Activated T-helper 1 cell treated with anti-CD3 and anti-CD28 coated beads, Interleukin-12 subunit alpha, Interleukin-12 subunit beta, Interleukin-2, Interleukin-4 antibody, amounts not matched to agents 30 ng/mL and 10 ng/mL and 1 ng/mL, durations not matched to agents 14 hours and 24 hours and 36 hours (primary cell): ENCODE results near the gene EVA1B. TPM values are rescaled to one million over a fixed set of nuclear protein-coding genes. Genes with fewer than 3 reads are reported as not detected.

ENCODE experiments used
- DNase-seq: peaks from one replicate; pipeline ENCODE4 v3.0.0; 2021; ENCODE audit warnings: low spot score
- H3K27ac Mint-ChIP-seq: one replicate; pipeline ENCODE4 v1.8.0; 2021; ENCODE audit warnings: mild to moderate bottlenecking, mixed read lengths
- H3K27me3 Mint-ChIP-seq: one replicate; pipeline ENCODE4 v1.8.0; 2022; ENCODE audit warnings: mild to moderate bottlenecking, moderate library complexity, mixed read lengths; ENCODE audit not compliant: insufficient read depth
- H3K36me3 Mint-ChIP-seq: one replicate; pipeline ENCODE4 v1.8.0; 2021; ENCODE audit warnings: low read depth, mixed read lengths
- H3K4me1 Mint-ChIP-seq: one replicate; pipeline ENCODE4 v1.8.0; 2021; ENCODE audit warnings: low read depth, mixed read lengths
- H3K4me3 Mint-ChIP-seq: one replicate; pipeline ENCODE4 v1.8.0; 2021; ENCODE audit warnings: mild to moderate bottlenecking, moderate library complexity, mixed read lengths
- H3K9me3 Mint-ChIP-seq: one replicate; pipeline ENCODE4 v1.8.0; 2021; ENCODE audit warnings: mixed read lengths
- intact Hi-C: fragments of 100-400 bp; cut with micrococcal nuclease; formaldehyde crosslinking; loops from one replicate; pipeline ENCODE4 v1.15.1; 2024
- total RNA-seq: library from RNA; stranded (reverse); gene quantifications from 2 replicates; pipeline ENCODE4 v1.2.3, GENCODE V29; 2022

EVA1B gene
- total RNA-seq, 1 donor from 2014 or later, result 10.9 TPM

- Mint-ChIP-seq H3K4me1 (peaks cover 52% of the 10 kb centered on the region), H3K9me3 (no peaks in the 10 kb centered on the region), H3K4me3 (no peak overlapping the region), H3K36me3 (peaks cover 38% of the 10 kb centered on the region), H3K27ac (peak overlapping the region; percentile 56), H3K27me3 (no peaks in the 10 kb centered on the region)
- intact Hi-C loops, result no loop called here
- no peak for DNase-seq
Measured at GRCh38 chr1:36303650-36304360, 19.6 kb downstream of the EVA1B start.

- H3K27me3 Mint-ChIP-seq, result no peaks in the 10 kb centered on the region
- no peak overlapping the region for H3K27ac Mint-ChIP-seq
- DNase-seq, result no peak
- H3K4me1 Mint-ChIP-seq, result peaks cover 52% of the 10 kb centered on the region
- intact Hi-C loops, result no loop called here
- no peak overlapping the region for H3K4me3 Mint-ChIP-seq
- H3K36me3 Mint-ChIP-seq, result peaks cover 38% of the 10 kb centered on the region
- no peaks in the 10 kb centered on the region for H3K9me3 Mint-ChIP-seq
Measured at GRCh38 chr1:36303244-36303643, 20.2 kb downstream of the EVA1B start.

- H3K4me3 Mint-ChIP-seq, result no peak overlapping the region
- DNase-seq, result no peak
- H3K9me3 Mint-ChIP-seq, result no peaks in the 10 kb centered on the region
- peak overlapping the region; percentile 55 for H3K27ac Mint-ChIP-seq
- no peaks in the 10 kb centered on the region for H3K27me3 Mint-ChIP-seq
- peaks cover 39% of the 10 kb centered on the region for H3K4me1 Mint-ChIP-seq
- peaks cover 46% of the 10 kb centered on the region for H3K36me3 Mint-ChIP-seq
- intact Hi-C loops, result no loop called here
Measured at GRCh38 chr1:36301220-36301619, 22.2 kb downstream of the EVA1B start.

GRCh38 chr1:36300526-36300925 lies 22.9 kb downstream of the EVA1B start:
- H3K4me1 Mint-ChIP-seq, result peaks cover 36% of the 10 kb centered on the region
- DNase-seq, result no peak

GRCh38 chr1:36298640-36299039 lies 24.8 kb downstream of the EVA1B start:
- intact Hi-C loops, result no loop called here
- Mint-ChIP-seq H3K36me3 (peaks cover 53% of the 10 kb centered on the region), H3K27ac (no peak overlapping the region), H3K9me3 (no peaks in the 10 kb centered on the region), H3K27me3 (no peaks in the 10 kb centered on the region), H3K4me1 (peaks cover 26% of the 10 kb centered on the region), H3K4me3 (no peak overlapping the region)
- no peak for DNase-seq

More at GRCh38 chr1:36300526-36300925, 22.9 kb downstream of the EVA1B start:
- Mint-ChIP-seq H3K36me3 (peaks cover 52% of the 10 kb centered on the region), H3K4me3 (no peak overlapping the region), H3K9me3 (no peaks in the 10 kb centered on the region), H3K27ac (peak overlapping the region; percentile 85), H3K27me3 (no peaks in the 10 kb centered on the region)
- intact Hi-C loops, result no loop called here

GRCh38 chr1:36297062-36297461 lies 26.4 kb downstream of the EVA1B start:
- intact Hi-C loops, result no loop called here
- Mint-ChIP-seq H3K4me3 (no peak overlapping the region), H3K4me1 (peaks cover 18% of the 10 kb centered on the region), H3K36me3 (peaks cover 48% of the 10 kb centered on the region), H3K27ac (peak overlapping the region; percentile 6), H3K9me3 (no peaks in the 10 kb centered on the region), H3K27me3 (no peaks in the 10 kb centered on the region)
- no peak for DNase-seq

- Mint-ChIP-seq H3K9me3 (no peaks in the 10 kb centered on the region), H3K27me3 (no peaks in the 10 kb centered on the region), H3K4me3 (no peak overlapping the region), H3K36me3 (peaks cover 47% of the 10 kb centered on the region), H3K4me1 (peaks cover 15% of the 10 kb centered on the region), H3K27ac (peak overlapping the region; percentile 19)
- DNase-seq, result no peak
- intact Hi-C loops, result no loop called here
Measured at GRCh38 chr1:36295390-36295789, 28.1 kb downstream of the EVA1B start.

- DNase-seq, result no peak
- Mint-ChIP-seq H3K27ac (peak overlapping the region; percentile 29), H3K4me3 (no peak overlapping the region), H3K4me1 (peaks cover 33% of the 10 kb centered on the region), H3K36me3 (peaks cover 64% of the 10 kb centered on the region), H3K27me3 (no peaks in the 10 kb centered on the region), H3K9me3 (no peaks in the 10 kb centered on the region)
- intact Hi-C loops, result no loop called here
Measured at GRCh38 chr1:36287595-36287994, 35.9 kb downstream of the EVA1B start.

- Mint-ChIP-seq H3K27me3 (no peaks in the 10 kb centered on the region), H3K36me3 (peaks cover 63% of the 10 kb centered on the region), H3K9me3 (no peaks in the 10 kb centered on the region), H3K4me1 (peaks cover 37% of the 10 kb centered on the region), H3K27ac (no peak overlapping the region), H3K4me3 (no peak overlapping the region)
- intact Hi-C loops, result no loop called here
- no peak for DNase-seq
Measured at GRCh38 chr1:36286802-36287201, 36.6 kb downstream of the EVA1B start.

GRCh38 chr1:36285443-36286101 lies 37.9 kb downstream of the EVA1B start:
- intact Hi-C loops, result loop anchor here (1.0 kb wide), 5 partner anchors 61 to 186 kb away; partner anchors contain the start of genes THRAP3 and TRAPPC3
- peak; percentile 53 for DNase-seq

GRCh38 chr1:36284517-36284916 lies 38.9 kb downstream of the EVA1B start:
- Mint-ChIP-seq H3K4me1 (peaks cover 52% of the 10 kb centered on the region), H3K27me3 (no peaks in the 10 kb centered on the region), H3K4me3 (no peak overlapping the region), H3K36me3 (peaks cover 48% of the 10 kb centered on the region), H3K27ac (peak overlapping the region; percentile 61), H3K9me3 (no peaks in the 10 kb centered on the region)
- no peak for DNase-seq
- intact Hi-C loops, result loop anchor here (5.0 kb wide), 1 partner anchor 197 kb away; the partner anchor contains the start of gene ADPRS

More at GRCh38 chr1:36285443-36286101, 37.9 kb downstream of the EVA1B start:
- H3K9me3 Mint-ChIP-seq, result no peaks in the 10 kb centered on the region
- no peaks in the 10 kb centered on the region for H3K27me3 Mint-ChIP-seq
- H3K4me3 Mint-ChIP-seq, result no peak overlapping the region
- H3K27ac Mint-ChIP-seq, result peak overlapping the region; percentile 63
- H3K36me3 Mint-ChIP-seq, result peaks cover 54% of the 10 kb centered on the region
- H3K4me1 Mint-ChIP-seq, result peaks cover 42% of the 10 kb centered on the region

GRCh38 chr1:36284061-36284460 lies 39.4 kb downstream of the EVA1B start:
- peak overlapping the region; percentile 61 for H3K27ac Mint-ChIP-seq

GRCh38 chr1:36279789-36280296 lies 43.6 kb downstream of the EVA1B start:
- Mint-ChIP-seq H3K36me3 (peaks cover 16% of the 10 kb centered on the region), H3K27ac (peak overlapping the region; percentile 73)

More at GRCh38 chr1:36284061-36284460, 39.4 kb downstream of the EVA1B start:
- Mint-ChIP-seq H3K36me3 (peaks cover 46% of the 10 kb centered on the region), H3K9me3 (no peaks in the 10 kb centered on the region), H3K4me3 (no peak overlapping the region), H3K27me3 (no peaks in the 10 kb centered on the region), H3K4me1 (peaks cover 57% of the 10 kb centered on the region)
- intact Hi-C loops, result loop anchor here (5.0 kb wide), 1 partner anchor 197 kb away; the partner anchor contains the start of gene ADPRS
- no peak for DNase-seq

More at GRCh38 chr1:36279789-36280296, 43.6 kb downstream of the EVA1B start:
- H3K4me1 Mint-ChIP-seq, result peaks cover 45% of the 10 kb centered on the region
- no peaks in the 10 kb centered on the region for H3K27me3 Mint-ChIP-seq
- intact Hi-C loops, result loop anchor here (5.0 kb wide), 1 partner anchor 193 kb away; the partner anchor contains the start of gene ADPRS
- DNase-seq, result no peak
- H3K4me3 Mint-ChIP-seq, result no peak overlapping the region
- no peaks in the 10 kb centered on the region for H3K9me3 Mint-ChIP-seq
